Iris pigment epithelial cell (primary cell): Measurements from ENCODE around the gene SLC6A17.
A peak's percentile ranks its signal among the peaks of the same experiment; 100 is the strongest.

Experiments used
- DNase-seq: peaks from one replicate; pipeline ENCODE4 v3.0.0-alpha.2; 2011; ENCODE audit warnings: low read depth

The SLC6A17 gene

DNA sequence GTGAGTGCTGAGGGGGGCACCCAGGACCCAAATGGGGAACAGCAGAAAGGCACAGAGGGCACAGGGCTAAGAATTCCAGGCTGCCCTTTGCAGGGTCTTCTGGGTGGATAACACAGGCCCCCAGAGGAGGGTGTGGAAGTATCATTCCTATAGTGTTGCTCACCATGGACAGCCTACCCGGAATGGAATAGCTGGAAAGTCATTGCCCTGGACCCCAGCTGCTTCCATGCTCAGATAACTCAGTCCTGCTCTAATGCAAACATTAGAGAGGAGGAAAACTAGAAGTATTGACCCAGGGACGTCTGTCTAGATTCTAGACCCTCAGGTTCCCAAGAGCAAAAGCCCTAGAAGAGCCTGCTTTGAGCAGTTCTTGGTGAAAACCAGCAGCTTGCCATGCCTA, 24.7 kb downstream of the SLC6A17 start:
- DNase-seq: no peak

- no peak for DNase-seq
Measured at GRCh38 chr1:110176299-110176956, 26.1 kb downstream of the SLC6A17 start.

DNA sequence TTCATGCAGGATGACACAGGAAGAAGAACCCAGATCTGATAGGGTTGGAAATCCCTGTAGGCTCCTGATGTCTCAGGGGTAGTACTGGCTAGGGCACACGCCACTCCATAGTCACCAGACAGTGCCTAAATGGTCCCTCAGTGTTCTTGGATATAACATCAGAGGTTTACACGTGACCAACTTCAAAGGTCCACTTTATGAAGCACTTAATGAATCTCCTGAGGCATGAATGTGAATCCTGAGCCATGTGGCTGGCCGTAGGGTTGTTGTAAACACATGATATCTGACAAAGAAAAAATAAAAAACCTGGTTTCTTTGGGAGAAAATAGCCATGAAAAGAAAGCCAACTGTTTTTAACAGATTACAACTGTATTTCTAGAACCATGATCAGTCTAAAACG, 27.5 kb downstream of the SLC6A17 start:
- no peak for DNase-seq

GRCh38 chr1:110183642-110184167, 33.4 kb downstream of the SLC6A17 start:
- DNase-seq: no peak

DNA sequence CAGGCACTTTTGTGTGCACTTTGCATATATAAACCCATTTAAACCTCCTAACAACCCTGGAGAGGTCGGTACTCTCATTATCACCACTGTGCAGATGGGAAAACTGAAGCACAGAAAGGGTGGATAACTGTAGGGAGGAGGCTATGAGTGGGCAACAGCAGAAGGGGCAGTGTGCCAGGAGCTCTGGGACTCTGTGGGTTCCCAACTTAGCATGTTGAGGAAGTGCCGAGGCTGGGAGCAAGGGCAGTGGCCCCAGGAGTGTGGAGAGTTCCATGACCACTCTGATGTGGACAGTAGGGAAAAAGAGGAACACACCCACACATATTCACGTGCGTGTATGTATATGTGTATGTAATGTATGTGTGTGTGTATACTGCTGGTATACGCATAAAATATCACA, 34.2 kb downstream of the SLC6A17 start:
- no peak for DNase-seq

GRCh38 chr1:110185181-110185580, 34.9 kb downstream of the SLC6A17 start:
- DNase-seq: no peak

GRCh38 chr1:110186558-110186957, 36.3 kb downstream of the SLC6A17 start:
- no peak for DNase-seq

DNA sequence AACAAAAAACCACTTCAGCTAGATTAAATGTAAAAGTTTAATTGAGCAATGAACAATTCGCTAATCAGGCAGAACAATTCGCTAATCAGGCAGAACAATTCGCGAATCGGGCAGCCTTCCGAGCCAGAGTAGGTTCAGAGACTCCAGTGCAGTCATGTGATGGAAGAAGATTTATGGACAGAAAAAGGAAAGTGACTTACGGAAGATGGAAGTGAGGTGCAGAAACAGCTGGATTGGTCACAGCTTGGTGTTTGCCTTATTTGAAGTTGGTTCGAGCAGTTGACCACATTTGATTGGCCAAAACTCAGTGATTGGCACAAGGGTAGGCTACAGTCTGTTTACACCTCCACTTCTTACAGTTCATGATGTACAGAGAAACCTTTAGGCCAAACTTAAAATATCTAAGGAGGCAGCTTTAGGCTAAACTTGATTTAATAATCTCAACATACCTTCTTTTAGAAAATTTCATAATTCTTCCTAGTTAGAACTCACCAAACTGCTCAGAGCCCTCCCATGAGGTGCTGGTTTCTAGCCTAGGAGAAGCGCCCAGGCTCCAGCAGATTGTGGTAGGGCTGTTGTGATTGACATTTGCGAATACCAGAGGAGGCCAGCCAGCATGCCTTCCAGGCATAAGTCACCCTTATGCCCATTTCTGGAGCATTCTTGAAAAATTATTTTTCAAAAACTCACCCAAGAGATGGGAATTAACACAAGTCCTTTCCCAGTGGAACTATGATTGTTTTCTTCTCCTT, 37.0 kb downstream of the SLC6A17 start:
- DNase-seq: peak; percentile 27

DNA sequence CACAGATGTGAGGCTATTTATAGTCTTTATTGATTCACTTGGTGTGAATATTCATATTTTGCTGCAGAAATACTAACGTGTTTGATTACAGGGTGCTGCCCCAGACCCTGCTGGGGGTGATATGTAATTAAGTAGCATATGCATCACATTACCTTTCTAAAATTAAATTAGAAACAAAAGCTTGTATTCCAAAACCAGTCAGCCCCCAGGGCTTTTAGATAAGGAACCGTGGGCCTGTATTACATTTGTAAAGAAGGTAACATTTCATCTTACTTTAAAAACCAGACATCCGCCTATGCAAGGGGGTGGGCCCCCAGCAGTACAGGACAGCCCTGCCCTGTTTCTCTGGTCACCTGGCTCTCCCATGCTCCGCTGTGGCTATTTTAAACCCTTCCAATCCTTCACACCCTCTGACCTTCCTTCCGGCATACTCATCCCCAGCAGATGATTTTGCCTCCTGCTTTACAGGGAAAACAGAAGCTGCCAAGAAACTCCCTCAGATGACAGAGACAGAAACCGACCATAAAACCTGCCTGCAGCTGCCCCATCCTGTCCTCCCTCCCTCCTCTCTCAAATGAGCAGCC, 37.8 kb downstream of the SLC6A17 start:
- DNase-seq: peak; percentile 68

GRCh38 chr1:110189181-110189580, 38.9 kb downstream of the SLC6A17 start:
- no peak for DNase-seq

DNA sequence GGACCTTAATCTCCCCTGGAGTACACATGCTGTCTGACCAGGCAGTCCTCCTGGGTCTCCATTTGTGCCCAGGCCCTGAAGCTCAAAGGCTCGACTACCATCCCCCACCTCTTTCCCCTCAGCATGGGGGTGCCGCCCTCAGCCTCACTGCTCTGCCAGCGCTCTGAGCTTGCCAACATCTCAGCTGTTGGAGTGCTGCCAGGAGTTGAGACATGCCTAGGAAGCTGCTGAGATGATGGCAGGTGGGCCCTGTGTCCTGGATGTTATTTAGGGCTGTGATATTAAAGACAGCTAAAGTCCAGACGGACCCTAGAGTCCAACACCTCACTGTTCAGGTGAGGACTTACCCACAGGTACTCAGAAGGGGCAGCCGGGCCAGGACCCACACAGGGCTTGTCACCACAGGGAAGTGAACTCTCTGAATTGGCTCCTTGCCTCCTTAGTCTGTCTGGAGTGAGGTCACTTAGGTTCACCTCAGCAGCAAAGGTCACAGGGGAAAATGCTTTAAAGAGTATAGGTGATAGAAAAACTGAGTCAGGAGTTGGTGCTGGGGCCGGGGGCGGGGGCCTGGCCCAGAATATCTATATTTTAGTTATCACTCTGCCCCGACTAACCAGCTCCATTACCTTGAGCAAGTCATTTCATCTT, 40.1 kb downstream of the SLC6A17 start:
- DNase-seq: no peak

DNA sequence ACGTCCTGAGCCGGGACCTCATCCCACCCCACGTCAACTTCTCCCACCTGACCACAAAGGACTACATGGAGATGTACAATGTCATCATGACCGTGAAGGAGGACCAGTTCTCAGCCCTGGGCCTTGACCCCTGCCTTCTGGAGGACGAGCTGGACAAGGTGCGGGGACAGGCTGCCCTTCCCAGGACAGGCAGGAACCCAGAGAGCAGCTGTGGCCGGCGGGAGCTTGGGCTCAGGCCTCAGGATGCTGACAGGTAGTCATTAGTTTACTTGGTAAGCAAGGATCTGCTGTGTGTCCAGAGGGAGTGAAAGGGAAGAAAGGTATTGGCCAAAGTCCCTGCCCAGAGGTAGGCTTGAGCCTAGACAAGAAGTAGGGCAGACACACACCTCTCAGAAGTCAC, 42.2 kb downstream of the SLC6A17 start:
- no peak for DNase-seq

GRCh38 chr1:110195196-110195595, 44.9 kb downstream of the SLC6A17 start:
- no peak for DNase-seq

- DNase-seq: peak; percentile 46
Measured at GRCh38 chr1:110196917-110197765, 46.8 kb downstream of the SLC6A17 start.

DNA sequence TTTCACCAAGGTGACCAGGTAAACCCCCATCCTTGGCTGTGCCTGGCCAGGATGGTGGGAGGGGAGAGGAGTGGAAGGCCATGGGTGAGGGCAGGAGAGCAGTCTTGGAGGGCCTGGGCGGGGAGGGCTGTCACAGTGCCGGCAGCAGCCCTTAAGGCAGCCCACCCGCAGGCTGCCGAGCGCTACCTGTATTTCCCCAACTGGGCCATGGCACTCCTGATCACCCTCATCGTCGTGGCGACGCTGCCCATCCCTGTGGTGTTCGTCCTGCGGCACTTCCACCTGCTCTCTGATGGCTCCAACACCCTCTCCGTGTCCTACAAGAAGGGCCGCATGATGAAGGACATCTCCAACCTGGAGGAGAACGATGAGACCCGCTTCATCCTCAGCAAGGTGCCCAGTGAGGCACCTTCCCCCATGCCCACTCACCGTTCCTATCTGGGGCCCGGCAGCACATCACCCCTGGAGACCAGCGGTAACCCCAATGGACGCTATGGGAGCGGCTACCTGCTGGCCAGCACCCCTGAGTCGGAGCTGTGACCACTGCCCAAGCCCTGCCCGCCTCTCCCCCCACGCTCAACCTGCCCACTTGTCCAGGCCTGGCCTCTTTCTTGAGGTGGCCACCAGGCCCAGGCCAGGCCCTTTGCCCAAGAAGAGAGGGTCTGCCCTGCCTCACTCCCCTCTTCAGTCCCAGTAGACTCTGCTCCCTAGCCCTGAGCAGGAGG, 47.8 kb downstream of the SLC6A17 start:
- no peak for DNase-seq

- DNase-seq: no peak
Measured at GRCh38 chr1:110198746-110199145, 48.5 kb downstream of the SLC6A17 start.

GRCh38 chr1:110200190-110200589, 49.9 kb downstream of the SLC6A17 start:
- no peak for DNase-seq

DNA sequence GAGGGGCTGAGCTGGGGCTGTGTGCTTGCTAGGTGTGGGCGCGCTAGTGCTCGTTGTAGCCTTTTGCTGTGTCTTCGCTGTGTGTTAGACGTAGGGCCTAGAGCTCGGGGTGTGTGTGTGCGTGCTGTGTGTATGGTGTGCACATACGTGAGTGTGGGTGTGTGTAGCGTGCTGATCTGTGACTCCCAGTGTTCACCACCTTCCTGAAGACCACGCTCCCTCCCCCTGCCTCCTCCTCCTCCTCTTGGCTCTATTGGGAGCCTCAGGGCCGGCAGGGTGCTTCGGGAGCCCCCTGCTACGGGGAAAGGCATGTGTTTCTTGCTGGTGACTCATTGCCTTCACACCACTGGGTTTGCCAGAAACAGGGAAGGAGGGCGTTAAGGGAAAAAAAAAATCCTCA, 50.4 kb downstream of the SLC6A17 start:
- DNase-seq: peak; percentile 29

DNA sequence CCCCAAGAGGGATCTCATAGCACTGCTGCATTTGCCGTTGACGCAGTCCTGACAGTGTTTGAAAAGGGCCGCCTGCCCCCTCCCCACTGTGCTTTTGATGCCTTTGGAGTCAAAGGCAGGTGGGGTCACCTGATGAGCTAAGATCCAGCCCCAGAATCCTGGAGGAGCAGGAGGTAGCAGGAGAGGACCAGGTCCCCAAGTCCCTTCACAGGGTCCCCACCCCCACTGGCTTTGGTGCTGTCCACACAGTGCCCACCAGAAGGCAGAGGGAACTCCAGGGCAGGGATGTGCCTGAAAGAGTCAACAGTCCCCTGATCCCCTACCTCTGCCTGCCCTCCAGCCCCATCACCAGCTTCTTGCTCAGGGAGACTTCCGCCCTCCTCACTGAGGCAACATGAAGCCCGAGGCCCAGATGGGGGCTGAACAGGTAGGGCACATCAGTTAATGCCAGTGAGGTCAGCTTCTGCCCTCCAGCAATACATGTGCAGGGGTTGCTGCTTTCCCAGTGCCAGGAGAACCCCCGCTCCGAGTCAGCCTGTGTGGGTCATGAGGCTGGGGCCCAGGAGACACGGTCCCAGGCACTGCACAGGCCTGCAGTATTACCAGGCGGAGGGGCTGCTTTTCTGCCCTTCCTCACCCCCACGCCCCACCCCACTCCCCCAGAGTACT, 51.0 kb downstream of the SLC6A17 start:
- no peak for DNase-seq

GRCh38 chr1:110203021-110203661, 52.8 kb downstream of the SLC6A17 start:
- DNase-seq: peak; percentile 62
